Esophagus (tissue), 2 donors: ENCODE measurements around the gene RASAL1. TPM values are rescaled to one million over a fixed set of nuclear protein-coding genes. Genes with fewer than 3 reads are reported as not detected.

Source experiments
- H3K27ac ChIP-seq, 2 donors: one replicate each; pipeline ENCODE4 v1.5.1; 2013; ENCODE audit warnings: low read depth in 2 of 2, mild to moderate bottlenecking in 2 of 2, inconsistent platforms in 1 of 2, low read length in 1 of 2, moderate library complexity in 1 of 2
- H3K27me3 ChIP-seq, 2 donors: one replicate each; pipeline ENCODE4 v1.6.1; 2013; ENCODE audit warnings: low read length in 2 of 2, control low read depth in 1 of 2, mild to moderate bottlenecking in 1 of 2; ENCODE audit not compliant: insufficient read depth in 2 of 2, control insufficient read depth in 1 of 2
- H3K36me3 ChIP-seq, 2 donors: one replicate each; pipeline ENCODE4 v1.6.1; 2013; ENCODE audit warnings: low read length in 1 of 2; ENCODE audit not compliant: control insufficient read depth in 2 of 2, insufficient read depth in 2 of 2
- H3K4me1 ChIP-seq, 2 donors: one replicate each; pipeline ENCODE4 v1.6.1; 2013; ENCODE audit warnings: low read length in 1 of 2; ENCODE audit not compliant: control insufficient read depth in 2 of 2, insufficient read depth in 2 of 2
- H3K4me3 ChIP-seq, 2 donors: one replicate each; pipeline ENCODE4 v1.5.1; 2013; ENCODE audit warnings: low read length in 2 of 2, mild to moderate bottlenecking in 2 of 2, low read depth in 1 of 2, moderate library complexity in 1 of 2
- H3K9me3 ChIP-seq, 2 donors: one replicate each; pipeline ENCODE4 v1.6.1; 2013; ENCODE audit warnings: mild to moderate bottlenecking in 2 of 2, low read depth in 1 of 2, low read length in 1 of 2, moderate library complexity in 1 of 2; ENCODE audit not compliant: control insufficient read depth in 2 of 2, insufficient read depth in 1 of 2
- WGBS, 2 donors: extraction: QIAGEN DNeasy Blood & Tissue Kit; methylation state at CpG; one replicate each; pipeline ENCODE4 v1.1.7; 2013; 5-methylcytosine and 5-hydroxymethylcytosine counted together
- polyA plus RNA-seq, 2 donors: library from polyadenylated mRNA; stranded (reverse); fragments of 200-250 nt; gene quantifications; one replicate each; pipeline ENCODE4 v1.2.3, GENCODE V29; 2013
- donor health status: healthy with polysubstance abuse.
- donor health status: Bipolar disorder and iron deficiency.

RASAL1 gene
- polyA plus RNA-seq, 2 donors = 43.4 to 52.7 TPM

DNA sequence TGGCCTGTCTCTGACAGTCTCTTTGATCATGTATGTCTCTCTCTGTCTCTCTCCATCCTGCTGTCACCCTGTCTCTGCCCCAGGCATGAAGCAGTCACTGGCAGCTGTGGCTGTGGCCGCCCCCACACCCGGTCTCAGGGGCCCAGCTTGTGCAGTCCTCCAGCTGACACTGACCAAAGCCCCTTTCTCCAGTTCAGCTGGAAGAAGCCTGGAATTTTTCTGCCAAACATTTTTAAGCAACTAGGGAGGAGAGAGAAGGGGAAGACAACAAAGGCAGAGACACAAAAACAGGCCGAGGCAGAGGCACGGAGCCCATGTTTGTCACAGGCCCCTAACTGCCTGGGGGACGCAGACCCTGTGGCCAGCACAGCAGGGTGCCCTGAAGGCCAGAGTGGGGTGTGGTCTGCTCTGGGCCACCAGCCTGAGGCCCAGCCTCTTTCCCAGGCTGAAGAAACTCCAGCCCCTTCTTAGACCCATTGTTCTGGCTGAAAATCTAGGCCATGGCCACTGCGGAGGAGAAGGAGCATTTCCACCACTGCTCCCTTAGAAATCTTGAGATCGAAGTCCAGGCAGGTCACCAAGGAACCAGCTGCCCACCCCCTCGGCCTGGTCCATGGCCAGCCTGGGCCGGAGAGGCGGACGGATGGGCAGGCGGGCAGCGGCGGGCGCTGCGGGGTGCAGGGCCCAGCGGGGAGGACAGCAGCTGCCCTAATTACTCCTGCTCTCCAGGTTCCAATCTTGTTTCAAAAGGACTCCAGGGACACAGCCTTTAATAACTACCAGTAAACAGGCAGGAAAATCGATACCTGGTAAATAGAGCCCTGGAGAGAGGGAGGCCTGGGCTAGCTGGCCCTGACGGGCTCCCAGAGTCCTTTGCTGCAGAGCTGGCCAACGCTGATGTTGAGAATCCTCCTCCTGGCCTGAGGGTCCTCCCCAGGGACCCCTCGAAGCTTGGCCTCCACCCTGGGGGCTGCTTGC lies 64.1 kb downstream of the RASAL1 start:
- Histone ChIP-seq H3K9me3 (no peaks in the 10 kb centered on the region), H3K4me1 (no peaks in the 10 kb centered on the region), H3K4me3 (no peak overlapping the region), H3K27ac (peak overlapping the region in 1 of 2 donors; percentile 6), H3K36me3 (no peaks in the 10 kb centered on the region), H3K27me3 (no peaks in the 10 kb centered on the region)
- WGBS, 2 donors = 64 to 76% methylated on average over 21 of the region's 21 CpGs

DNA sequence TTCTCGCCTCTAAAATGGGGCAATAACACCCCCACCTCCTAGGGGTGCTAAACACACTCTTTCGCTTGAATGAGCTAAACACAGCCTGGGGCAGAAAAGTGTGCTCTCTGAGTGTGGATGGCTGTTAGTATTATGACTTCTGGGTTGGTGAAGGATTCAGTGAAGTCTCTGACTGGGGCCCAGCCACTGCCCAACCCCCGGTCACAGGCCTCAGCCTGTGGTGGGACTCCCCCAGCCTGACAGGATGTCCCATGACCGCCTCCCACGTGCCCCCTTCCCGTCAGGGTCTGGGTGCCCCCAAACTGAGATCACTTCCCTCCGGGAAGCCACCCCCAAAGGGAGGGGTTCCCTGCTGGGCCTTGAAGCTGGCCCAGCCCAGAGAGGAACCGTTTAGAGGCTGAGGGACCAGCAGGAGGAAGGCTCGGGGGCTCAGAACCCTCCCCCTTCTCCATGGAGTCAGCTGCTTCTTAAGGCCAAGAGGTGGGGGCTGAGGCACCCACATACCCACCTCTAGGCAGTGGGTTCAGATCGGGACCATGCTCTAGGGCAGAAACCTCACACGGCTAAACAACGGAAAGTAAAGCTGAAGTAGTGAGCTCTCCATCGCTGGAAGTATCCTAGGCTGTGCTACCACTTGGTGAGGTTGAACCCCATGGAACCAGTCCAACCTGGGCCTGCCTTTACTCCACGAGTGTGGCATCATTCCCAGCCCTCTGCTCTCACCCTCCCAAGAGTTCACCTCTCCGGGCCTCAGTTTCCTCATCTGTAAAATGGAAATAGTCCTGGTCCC lies 65.2 kb downstream of the RASAL1 start:
- Histone ChIP-seq H3K36me3 (no peaks in the 10 kb centered on the region), H3K4me3 (no peak overlapping the region), H3K27me3 (no peaks in the 10 kb centered on the region), H3K4me1 (no peaks in the 10 kb centered on the region), H3K9me3 (no peaks in the 10 kb centered on the region), H3K27ac (no peak overlapping the region)
- 57 to 60% methylated on average over 15 of the region's 15 CpGs for WGBS, 2 donors

DNA sequence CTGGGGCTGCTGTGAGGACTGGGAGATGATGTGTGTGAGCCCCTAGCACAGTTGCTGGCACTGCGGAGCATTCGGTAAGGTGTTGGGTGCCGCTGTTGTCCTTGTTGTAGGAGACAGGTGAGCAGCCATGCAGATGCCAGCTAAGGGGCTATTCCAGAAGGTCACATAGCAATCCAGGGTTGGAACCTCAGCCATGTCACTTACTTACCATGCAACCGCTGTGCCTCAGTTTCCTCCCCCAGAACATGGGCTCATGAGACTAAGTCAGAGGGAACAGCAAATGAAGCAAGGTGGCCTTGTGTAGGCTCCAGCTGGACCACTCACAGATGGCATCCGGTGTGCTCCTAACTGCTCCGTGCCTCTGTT lies 65.8 kb downstream of the RASAL1 start:
- WGBS, 2 donors = 86 to 88% methylated on average over 6 of the region's 6 CpGs
- no peaks in the 10 kb centered on the region for H3K27me3 ChIP-seq
- H3K4me3 ChIP-seq = no peak overlapping the region
- no peaks in the 10 kb centered on the region for H3K4me1 ChIP-seq
- H3K36me3 ChIP-seq = no peaks in the 10 kb centered on the region
- no peaks in the 10 kb centered on the region for H3K9me3 ChIP-seq
- H3K27ac ChIP-seq = no peak overlapping the region

DNA sequence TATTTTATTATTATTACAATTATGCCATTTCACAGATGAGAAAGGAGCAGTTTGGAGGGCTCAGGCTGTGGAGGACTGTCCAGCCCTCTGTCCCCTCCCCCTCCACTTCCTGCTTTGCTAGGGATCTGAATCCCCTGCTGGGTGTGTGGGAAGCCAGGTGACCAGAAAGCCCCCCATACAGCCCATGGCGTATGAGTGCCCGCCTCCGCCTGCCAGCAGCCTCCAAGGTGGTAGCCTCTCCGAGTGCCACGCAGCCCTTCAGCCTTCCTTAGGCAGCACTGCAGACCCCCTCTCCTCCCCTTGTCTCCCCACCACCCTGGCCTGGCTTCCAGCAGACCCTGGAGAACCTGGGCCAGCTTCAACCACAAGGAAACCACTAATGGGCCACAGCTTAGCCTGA lies 66.4 kb downstream of the RASAL1 start:
- WGBS, 2 donors = 71 to 85% methylated on average over 5 of the region's 5 CpGs

DNA sequence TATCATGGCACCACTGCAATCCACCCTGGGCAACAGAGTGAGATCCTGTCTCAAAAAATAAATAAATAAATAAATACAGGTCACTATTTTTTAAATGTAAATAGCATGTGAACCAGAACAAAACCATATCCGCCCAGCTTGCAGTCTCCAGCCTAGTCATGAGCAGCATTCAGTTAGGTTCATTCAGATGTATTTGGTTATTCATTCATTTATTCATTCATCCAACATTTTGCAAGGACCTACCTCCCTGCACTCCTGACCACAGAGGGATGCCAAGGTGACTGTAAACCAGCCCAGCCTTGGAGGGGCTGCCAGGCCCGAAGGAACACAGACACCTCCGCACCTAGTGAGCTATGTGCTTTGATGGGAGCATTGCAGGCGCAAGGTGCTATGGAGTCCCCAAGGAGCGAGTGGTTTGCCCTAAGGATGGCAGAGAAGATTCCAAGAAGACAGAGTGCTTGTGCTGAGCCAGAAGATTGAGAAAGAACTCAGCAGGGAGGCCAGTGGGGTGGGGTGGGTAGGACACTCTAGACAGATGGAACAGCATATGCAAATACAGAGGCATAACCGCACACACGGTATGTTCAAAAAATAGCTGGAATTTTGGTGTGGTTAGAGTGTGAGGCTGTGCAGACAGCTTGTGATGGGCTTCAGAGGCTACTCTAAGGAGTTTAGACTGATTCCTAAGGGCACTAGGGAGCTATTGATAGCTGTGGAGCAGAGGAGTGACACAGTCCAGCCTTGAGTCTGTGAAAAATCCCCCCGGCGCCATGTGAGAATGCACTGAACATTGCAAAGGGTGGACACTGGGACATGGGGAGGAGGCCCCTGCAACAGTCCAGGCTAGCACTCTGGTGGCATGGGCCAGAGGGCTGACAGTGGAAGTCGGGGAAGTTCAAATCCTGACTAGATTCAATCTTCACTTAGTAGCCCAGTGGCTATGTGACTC lies 67.3 kb downstream of the RASAL1 start:
- no peaks in the 10 kb centered on the region for H3K4me1 ChIP-seq
- H3K36me3 ChIP-seq = no peaks in the 10 kb centered on the region
- no peak overlapping the region for H3K27ac ChIP-seq
- no peaks in the 10 kb centered on the region for H3K9me3 ChIP-seq
- 89 to 91% methylated on average over 10 of the region's 10 CpGs for WGBS, 2 donors
- H3K4me3 ChIP-seq = no peak overlapping the region
- no peaks in the 10 kb centered on the region for H3K27me3 ChIP-seq

More for the DNA sequence above, 66.4 kb downstream of the RASAL1 start:
- Histone ChIP-seq H3K4me3 (no peak overlapping the region), H3K9me3 (no peaks in the 10 kb centered on the region), H3K27me3 (no peaks in the 10 kb centered on the region), H3K27ac (no peak overlapping the region), H3K4me1 (no peaks in the 10 kb centered on the region), H3K36me3 (no peaks in the 10 kb centered on the region)

DNA sequence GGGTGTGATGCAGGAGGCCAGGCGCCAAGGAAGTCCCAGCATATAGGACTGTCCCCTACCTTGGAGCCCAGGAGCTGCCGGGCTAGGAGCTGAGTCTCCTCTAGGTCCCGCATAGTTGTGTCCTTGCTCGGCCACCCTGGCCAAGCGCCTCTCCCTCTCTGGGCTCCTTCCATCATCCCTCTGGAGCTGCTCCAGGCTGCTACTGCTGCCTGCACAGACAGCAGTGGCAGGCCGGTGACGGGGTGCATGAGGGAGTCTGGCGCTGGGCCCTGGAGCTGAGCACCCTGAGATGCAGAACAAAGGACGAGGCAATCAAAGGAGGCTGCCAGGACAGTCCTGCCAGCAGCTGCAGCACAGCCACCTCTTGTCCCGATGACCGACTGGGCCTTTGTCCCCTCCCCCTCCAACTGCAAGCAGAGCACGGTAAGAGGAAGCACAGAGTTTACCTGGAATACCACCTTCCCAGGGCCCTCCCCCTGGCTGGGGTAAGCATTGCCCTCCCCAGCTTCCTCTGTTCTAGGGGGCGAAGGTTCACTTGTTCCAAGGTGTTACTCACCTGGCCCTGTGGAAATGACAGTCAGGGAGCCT lies 68.7 kb downstream of the RASAL1 start:
- Histone ChIP-seq H3K9me3 (no peaks in the 10 kb centered on the region), H3K4me1 (no peaks in the 10 kb centered on the region), H3K27me3 (no peaks in the 10 kb centered on the region), H3K27ac (no peak overlapping the region), H3K36me3 (no peaks in the 10 kb centered on the region), H3K4me3 (no peak overlapping the region)
- 61% methylated on average over 13 of the region's 13 CpGs for WGBS, 2 donors

DNA sequence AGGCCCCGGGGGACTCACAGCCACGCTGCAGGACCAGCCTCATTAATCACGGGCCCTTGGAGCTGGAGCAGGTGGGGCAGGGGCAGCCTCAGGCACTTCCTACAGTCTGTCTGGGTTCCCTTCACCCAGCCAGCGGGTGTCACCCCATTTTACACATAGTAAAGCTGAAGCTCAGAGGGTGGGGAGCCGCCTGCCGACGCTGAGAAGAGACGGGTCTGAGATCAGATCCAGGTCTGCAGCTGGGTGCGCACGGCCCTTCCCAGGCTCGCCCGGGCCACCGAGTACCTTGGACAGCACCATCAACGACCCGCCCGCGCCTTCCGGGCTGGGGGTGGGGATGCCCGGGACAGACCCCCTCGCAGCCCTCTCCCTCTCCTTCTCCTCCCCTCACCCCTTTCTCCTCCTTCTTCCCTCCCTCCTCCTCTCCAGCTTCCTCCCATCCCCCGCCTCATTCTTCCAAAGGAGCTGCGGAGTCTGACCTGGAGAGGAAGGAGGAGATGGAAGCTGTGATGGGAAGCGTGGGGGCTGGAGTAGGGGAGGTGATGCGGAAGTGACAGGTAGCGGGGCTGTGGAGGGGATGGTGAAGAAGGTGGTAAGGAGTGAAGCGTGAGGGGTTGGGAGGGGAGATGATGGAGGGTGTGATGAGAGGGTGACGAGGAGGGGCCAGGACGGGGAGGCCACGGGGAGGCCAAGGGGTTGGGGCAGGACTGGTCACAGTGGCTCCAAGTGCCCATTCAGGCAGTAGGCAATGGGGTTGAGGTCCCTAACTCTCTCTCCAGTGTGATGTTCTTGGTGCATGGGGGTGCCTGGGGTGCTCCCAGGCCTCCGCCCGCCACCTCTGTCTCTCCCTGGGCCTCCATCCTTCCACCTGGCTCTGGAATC lies 70.2 kb downstream of the RASAL1 start:
- 32 to 41% methylated on average over 25 to 31 of the region's 31 CpGs for WGBS, 2 donors
- no peaks in the 10 kb centered on the region for H3K27me3 ChIP-seq
- no peaks in the 10 kb centered on the region for H3K9me3 ChIP-seq

DNA sequence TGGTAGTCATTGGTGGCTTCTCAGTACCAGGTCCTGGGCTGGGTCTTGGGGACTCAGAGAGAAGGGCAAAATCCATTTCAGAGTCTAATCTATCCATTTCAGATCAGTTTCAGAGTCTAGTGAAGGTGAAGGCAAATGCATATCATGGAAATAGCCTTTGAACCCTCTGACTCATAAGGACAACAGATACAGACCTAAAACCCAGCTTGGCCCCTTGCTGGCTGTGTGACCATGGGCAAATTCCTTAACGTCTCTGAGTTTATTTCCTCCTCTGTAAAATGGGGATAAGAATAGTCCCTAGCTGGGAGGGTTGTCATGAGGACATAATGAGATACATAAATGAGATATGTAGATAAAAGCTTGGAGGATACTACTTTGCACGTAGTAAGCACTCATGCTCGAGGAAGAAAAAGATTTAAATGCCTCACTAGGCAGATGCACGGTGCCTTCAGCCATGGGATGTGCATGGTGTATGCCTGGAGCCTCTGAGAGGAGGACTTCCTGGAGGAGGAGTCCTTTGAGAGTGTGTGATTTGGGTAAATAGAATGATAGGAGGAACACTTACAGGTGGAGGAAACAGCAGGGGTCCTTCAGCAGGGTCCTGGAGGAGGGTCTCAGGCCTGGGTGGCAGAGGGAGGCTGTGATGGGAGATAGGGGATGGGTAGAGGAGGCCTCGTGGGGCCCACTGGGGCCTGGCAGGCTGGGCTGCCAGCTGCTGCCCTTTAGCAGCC lies 71.0 kb downstream of the RASAL1 start:
- Histone ChIP-seq H3K4me3 (no peak overlapping the region), H3K27ac (no peak overlapping the region), H3K27me3 (no peaks in the 10 kb centered on the region), H3K4me1 (no peaks in the 10 kb centered on the region), H3K36me3 (no peaks in the 10 kb centered on the region), H3K9me3 (no peaks in the 10 kb centered on the region)
- WGBS, 2 donors = 54 to 64% methylated on average over 5 of the region's 5 CpGs

More for the DNA sequence above, 70.2 kb downstream of the RASAL1 start:
- Histone ChIP-seq H3K27ac (no peak overlapping the region), H3K4me3 (no peak overlapping the region), H3K36me3 (no peaks in the 10 kb centered on the region), H3K4me1 (no peaks in the 10 kb centered on the region)
